Activated CD4-positive, alpha-beta memory T cell treated with anti-CD3 and anti-CD28 coated beads for 36 hours (primary cell): ENCODE data around the gene C4BPA. TPM values are rescaled to one million over a fixed set of nuclear protein-coding genes. Genes with fewer than 3 reads are reported as not detected.

Experiments
- CTCF ChIA-PET: fragments of 350-600 bp; sonication (Branson Sonifier 250); formaldehyde crosslinking; loops from one replicate; lab custom pipeline; 2021; ENCODE audit warnings: antibody characterized with exemption, inconsistent platforms; lab: Charles Lee
- POLR2A ChIA-PET: fragments of 350-600 bp; sonication (Branson Sonifier 250); formaldehyde crosslinking; loops from one replicate; lab custom pipeline; 2021; ENCODE audit warnings: antibody characterized with exemption; lab: Charles Lee
- DNase-seq: peaks from one replicate; pipeline ENCODE4 v3.0.0-alpha.2; 2020
- H3K27ac Mint-ChIP-seq: one replicate; pipeline ENCODE4 v1.8.0; 2021; ENCODE audit warnings: mixed read lengths
- H3K27me3 Mint-ChIP-seq: one replicate; pipeline ENCODE4 v1.8.0; 2021; ENCODE audit warnings: mixed read lengths
- H3K36me3 Mint-ChIP-seq: one replicate; pipeline ENCODE4 v1.8.0; 2021; ENCODE audit warnings: mixed read lengths
- H3K4me1 Mint-ChIP-seq: one replicate; pipeline ENCODE4 v1.8.0; 2021; ENCODE audit warnings: low read depth, mixed read lengths
- H3K4me3 Mint-ChIP-seq: one replicate; pipeline ENCODE4 v1.8.0; 2021; ENCODE audit warnings: mild to moderate bottlenecking, mixed read lengths
- H3K9me3 Mint-ChIP-seq: one replicate; pipeline ENCODE4 v1.8.0; 2021; ENCODE audit warnings: mixed read lengths
- intact Hi-C: fragments of 100-400 bp; cut with micrococcal nuclease; formaldehyde crosslinking; loops from one replicate; pipeline ENCODE4 v1.15.1; 2023
- total RNA-seq, 2 experiments: library from RNA; stranded (reverse); gene quantifications; one replicate each; pipeline ENCODE4 v1.2.3, GENCODE V29; 2021

C4BPA gene
- total RNA-seq: not detected

DNA sequence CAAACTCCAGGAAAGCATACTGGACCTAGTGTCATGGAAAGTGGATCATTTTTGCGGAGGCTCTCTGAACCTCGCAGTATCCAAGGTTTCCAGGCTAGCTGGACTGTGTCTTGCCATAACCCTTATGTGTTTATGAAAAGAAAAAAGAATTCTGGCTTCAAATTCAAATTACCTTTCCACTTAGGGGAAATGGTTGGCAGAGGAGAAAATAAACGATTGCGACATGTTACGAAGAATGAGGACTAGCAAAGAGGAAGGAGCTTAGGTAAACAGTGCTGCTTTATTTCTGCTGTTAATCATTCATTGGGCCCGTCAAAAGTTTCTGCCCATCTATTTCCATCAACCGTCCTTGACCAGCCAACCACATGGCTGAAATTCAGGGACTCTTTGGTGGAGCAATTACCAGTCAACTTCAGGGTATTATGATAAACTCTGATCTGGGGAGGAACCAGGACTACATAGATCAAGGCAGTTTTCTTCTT is at the start of gene C4BPA:
Gene C4BPA, plus strand, starts transcription at position 342 of the 482 bp plus-strand sequence. CDS start 8,793 bp downstream, outside the sequence.
- H3K9me3 Mint-ChIP-seq: peaks cover 4% of the 10 kb centered on the region
- H3K27me3 Mint-ChIP-seq: peaks cover 28% of the 10 kb centered on the region
- CTCF ChIA-PET: interaction anchor here (2.1 kb wide), 1 partner anchor 301 kb away, joined by 9 read pairs; no protein-coding TSS in a partner anchor
- no peak within 1 kb of the TSS for H3K27ac Mint-ChIP-seq
- POLR2A ChIA-PET: no interaction called here
- H3K4me3 Mint-ChIP-seq: no peak within 1 kb of the TSS
- no peak for DNase-seq
- no peaks in the 10 kb centered on the region for H3K36me3 Mint-ChIP-seq
- intact Hi-C loops: no loop called here
- peaks cover 4% of the 10 kb centered on the region for H3K4me1 Mint-ChIP-seq

DNA sequence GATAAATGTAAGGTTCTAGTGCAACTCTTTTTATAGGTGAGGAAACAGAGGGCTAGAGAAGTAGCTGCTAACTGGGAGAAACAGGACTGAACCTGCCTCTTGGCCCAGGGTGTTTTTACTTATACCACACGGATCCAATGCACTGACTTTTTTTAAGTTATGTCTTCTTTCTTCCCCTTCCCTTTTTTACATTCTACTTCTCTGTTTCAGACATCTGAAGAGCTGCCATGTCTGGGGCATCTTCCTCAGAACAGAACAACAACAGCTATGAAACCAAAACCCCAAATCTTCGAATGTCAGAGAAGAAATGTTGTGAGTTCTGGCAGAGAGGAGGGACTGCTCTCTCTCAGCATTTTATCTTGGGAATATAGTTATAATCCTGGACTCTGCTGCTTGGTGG is 49.5 kb upstream of the C4BPA start:
- intact Hi-C loops: loop anchor here (5.0 kb wide), 1 partner anchor 132 kb away; the partner anchor contains the start of gene FCMR
- ChIA-PET CTCF (interaction anchor here (1.5 to 1.8 kb wide), 2 partner anchors 21 to 142 kb away, joined by 3 to 6 read pairs; no protein-coding TSS in a partner anchor), POLR2A (no interaction called here)
- DNase-seq: no peak
- Mint-ChIP-seq H3K4me1 (peaks cover 27% of the 10 kb centered on the region), H3K27ac (no peak overlapping the region), H3K9me3 (no peaks in the 10 kb centered on the region), H3K4me3 (no peak overlapping the region), H3K27me3 (no peaks in the 10 kb centered on the region), H3K36me3 (no peaks in the 10 kb centered on the region)

DNA sequence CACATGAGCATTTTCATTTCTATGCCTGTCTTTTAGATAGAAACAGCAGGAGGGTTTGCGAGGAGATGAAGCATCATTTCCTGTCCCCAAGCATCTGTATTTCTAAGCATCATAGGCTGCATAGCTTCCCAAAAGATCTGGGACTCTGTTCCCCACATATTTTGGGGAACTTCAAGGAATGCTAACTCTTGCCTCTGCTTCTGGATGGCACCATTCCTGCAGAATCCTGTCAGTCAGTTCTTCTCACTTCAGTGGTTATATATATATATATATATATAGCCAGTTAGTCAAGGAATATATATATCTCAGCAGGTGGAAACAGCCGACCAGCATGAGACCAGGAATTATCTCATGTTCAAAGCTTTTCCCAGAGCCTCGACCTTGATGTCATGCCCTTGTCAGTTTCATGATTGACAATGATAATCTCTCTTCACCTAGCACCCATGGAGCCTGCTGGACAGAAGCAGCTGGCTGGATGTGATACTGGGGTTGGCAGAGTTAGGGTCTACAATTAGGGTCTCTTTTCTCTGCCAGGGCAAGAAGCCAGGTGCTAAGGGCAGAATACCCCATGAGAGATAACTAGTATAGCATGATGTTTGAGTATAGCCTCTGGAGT is 48.5 kb upstream of the C4BPA start:
- Mint-ChIP-seq H3K27ac (no peak overlapping the region), H3K4me1 (peaks cover 23% of the 10 kb centered on the region), H3K27me3 (no peaks in the 10 kb centered on the region), H3K9me3 (no peaks in the 10 kb centered on the region), H3K4me3 (no peak overlapping the region), H3K36me3 (no peaks in the 10 kb centered on the region)
- ChIA-PET CTCF (interaction anchor here (0.9 to 2.0 kb wide), 4 partner anchors 11 to 143 kb away, joined by 3 to 6 read pairs (median 4); no protein-coding TSS in a partner anchor), POLR2A (no interaction called here)
- no peak for DNase-seq
- intact Hi-C loops: no loop called here

DNA sequence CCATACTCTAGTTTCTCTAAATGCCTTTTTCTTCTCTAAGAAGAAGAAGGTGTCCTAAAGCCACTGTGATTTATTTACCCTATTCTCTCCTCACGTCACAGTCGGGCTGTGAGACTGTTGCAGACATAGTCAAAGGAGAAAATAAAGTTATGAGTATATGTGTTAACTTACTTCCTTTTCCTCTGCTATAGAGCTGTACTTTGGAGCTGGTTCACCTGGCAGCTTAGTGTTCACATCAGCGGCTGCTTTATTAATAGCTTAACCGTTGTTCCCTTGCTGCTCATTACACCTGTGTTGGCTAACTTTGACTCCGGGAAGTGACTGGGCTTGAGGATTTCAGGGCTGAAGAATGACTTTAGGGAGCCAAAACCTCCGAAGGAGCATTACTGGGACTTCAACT is 47.4 kb upstream of the C4BPA start:
- Mint-ChIP-seq H3K36me3 (no peaks in the 10 kb centered on the region), H3K4me3 (no peak overlapping the region), H3K4me1 (peaks cover 16% of the 10 kb centered on the region), H3K27ac (no peak overlapping the region), H3K27me3 (no peaks in the 10 kb centered on the region), H3K9me3 (no peaks in the 10 kb centered on the region)
- ChIA-PET CTCF (interaction anchor here (0.9 to 2.0 kb wide), 2 partner anchors 12 to 22 kb away, joined by 3 to 4 read pairs; no protein-coding TSS in a partner anchor), POLR2A (no interaction called here)
- intact Hi-C loops: no loop called here
- no peak for DNase-seq

DNA sequence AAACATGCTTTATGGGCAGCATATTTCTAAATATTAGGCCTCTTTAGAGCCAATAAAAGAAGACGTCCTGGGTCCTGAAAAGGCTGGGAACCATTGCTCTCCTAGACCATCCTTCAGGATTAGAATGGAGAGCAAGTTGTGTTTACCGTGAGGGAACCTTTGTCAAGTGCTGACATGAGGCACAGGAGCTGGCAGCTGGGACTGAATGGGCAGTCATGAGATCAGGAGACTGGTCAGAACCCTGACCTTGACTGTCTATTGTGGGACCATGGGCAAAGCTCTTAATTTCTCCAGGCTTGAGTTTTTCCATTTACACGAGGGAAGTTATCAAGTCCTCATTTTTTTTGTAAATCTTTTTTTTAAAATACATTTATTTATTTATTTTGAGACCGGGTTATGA is 45.8 kb upstream of the C4BPA start:
- CTCF ChIA-PET: no interaction called here
- no peaks in the 10 kb centered on the region for H3K9me3 Mint-ChIP-seq

DNA sequence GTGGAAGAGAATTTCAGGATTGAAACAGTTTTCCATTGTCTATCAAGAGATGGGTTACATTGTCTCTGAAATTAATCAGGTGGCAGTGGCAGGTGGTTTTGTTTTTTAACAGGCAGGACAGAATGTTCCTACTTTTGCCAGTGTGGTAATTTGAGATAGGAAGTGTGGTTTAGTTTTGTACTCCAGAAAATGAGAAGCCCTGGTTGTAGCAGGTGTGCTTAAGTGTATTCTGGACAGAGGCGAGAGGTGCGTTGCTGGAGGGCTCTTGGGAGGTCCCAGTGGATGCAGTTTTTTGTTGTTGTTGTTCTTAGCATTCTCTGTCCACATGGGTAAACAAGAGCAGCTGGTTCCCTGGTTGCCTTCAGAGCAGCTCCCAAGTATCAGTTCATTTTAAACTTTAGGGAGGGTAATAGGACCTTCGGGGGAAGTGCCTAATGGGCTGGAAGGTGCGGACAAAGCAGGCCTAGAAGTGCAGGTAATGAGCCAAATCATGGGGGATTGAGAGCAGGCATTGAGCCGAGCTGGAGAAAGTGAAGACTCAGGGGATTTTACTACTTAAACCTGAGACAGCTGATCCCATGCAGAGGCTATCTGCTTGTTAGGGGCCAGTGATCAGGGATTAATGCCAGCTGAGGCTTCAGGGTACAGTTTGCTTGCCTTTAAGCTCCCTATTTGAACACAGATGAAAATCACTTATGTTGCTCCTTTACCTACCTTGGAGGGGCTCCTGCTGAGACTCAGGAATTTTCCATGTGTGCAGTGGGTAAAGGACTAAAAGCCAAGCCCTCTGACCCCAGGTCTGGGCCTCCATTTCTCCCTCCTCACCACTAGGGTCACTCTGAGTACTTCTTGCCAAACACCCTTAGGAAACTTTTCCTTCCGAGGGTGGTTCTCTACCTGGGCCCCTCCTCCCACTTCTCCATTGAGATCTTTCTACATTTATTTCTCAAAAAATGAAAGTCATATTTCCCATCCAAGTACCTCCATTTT is 44.9 kb upstream of the C4BPA start:
- Mint-ChIP-seq H3K9me3 (no peaks in the 10 kb centered on the region), H3K4me3 (no peak overlapping the region), H3K27ac (no peak overlapping the region), H3K27me3 (no peaks in the 10 kb centered on the region), H3K4me1 (no peaks in the 10 kb centered on the region), H3K36me3 (no peaks in the 10 kb centered on the region)
- CTCF ChIA-PET: interaction anchor here (0.8 to 1.2 kb wide), 3 partner anchors 9 to 25 kb away, joined by 3 to 4 read pairs (median 3); no protein-coding TSS in a partner anchor
- POLR2A ChIA-PET: no interaction called here
- intact Hi-C loops: no loop called here
- DNase-seq: no peak

More for the DNA sequence above, 45.8 kb upstream of the C4BPA start:
- intact Hi-C loops: no loop called here
- POLR2A ChIA-PET: no interaction called here
- DNase-seq: no peak
- Mint-ChIP-seq H3K27ac (no peak overlapping the region), H3K36me3 (no peaks in the 10 kb centered on the region), H3K27me3 (no peaks in the 10 kb centered on the region), H3K4me3 (no peak overlapping the region), H3K4me1 (peaks cover 3% of the 10 kb centered on the region)

DNA sequence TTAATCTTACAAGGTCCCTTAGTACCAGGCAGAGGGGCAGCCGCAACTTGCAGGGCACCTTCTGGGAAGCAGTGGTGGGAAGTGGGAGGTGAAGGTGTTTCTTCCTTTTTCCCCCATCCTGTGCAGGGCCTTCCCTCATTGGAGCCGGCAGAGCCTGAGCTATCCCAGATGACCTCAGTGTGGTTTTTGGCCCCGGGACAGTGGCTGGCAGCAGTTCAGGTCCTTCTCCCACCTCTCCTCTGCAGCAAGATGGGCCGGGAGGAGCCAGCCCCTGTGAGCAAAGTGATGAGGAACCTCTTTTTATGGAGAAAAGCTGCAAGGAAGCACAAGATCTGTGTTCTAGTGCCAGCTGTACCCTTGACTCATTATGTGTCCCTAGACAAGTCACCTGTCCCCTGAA is 44.2 kb upstream of the C4BPA start:
- no peak overlapping the region for H3K27ac Mint-ChIP-seq
- CTCF ChIA-PET: interaction anchor here (0.8 to 1.6 kb wide), 5 partner anchors 10 to 345 kb away, joined by 3 to 7 read pairs (median 4); no protein-coding TSS in a partner anchor
- H3K9me3 Mint-ChIP-seq: no peaks in the 10 kb centered on the region
- POLR2A ChIA-PET: no interaction called here
- H3K27me3 Mint-ChIP-seq: no peaks in the 10 kb centered on the region
- no peaks in the 10 kb centered on the region for H3K36me3 Mint-ChIP-seq
- H3K4me1 Mint-ChIP-seq: no peaks in the 10 kb centered on the region
- H3K4me3 Mint-ChIP-seq: no peak overlapping the region
- intact Hi-C loops: no loop called here
- no peak for DNase-seq

DNA sequence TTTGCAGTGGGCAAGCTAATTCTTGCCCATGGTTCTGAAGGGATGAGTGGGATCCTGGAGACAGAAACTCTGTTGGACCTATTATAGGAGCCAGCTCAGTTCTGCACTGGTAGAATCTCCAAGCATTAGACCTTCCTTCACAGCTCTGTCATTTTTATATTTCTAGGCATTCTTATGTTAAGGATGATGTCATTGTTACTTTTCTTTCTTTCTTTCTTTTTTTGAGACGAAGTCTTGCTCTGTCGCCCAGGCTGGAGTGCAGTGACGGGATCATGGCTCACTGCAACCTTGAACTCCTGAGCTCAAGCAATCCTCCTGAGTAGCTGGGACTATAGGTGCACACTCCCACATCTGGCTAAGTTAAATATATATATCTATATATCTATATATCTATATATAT is 43.4 kb upstream of the C4BPA start:
- no peaks in the 10 kb centered on the region for H3K9me3 Mint-ChIP-seq
- CTCF ChIA-PET: interaction anchor here (0.8 to 1.6 kb wide), 4 partner anchors 11 to 344 kb away, joined by 3 to 7 read pairs (median 4); no protein-coding TSS in a partner anchor
- POLR2A ChIA-PET: no interaction called here
- no peak overlapping the region for H3K27ac Mint-ChIP-seq
- no peaks in the 10 kb centered on the region for H3K36me3 Mint-ChIP-seq
- DNase-seq: no peak
- intact Hi-C loops: no loop called here
- H3K4me1 Mint-ChIP-seq: no peaks in the 10 kb centered on the region
- H3K4me3 Mint-ChIP-seq: no peak overlapping the region
- no peaks in the 10 kb centered on the region for H3K27me3 Mint-ChIP-seq

DNA sequence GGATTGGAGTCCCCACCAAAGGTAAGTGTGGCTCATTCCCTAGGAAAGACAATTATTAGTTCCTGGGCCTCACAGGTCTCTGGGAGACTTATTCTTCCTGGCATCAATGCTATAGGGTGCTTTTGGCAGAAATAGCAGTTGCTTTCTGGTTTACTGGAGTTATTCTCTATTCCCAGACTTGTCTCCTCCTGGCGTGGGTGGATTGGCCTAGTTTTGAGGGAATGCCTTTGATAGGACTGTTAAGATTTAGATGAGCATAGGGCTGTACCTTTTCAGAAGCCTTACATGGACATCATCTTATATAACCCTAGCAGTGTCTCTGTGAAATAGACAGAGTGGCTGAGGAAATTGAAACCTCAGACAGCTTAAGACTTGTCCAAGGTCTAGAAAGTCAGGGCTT is 42.0 kb upstream of the C4BPA start:
- intact Hi-C loops: no loop called here
- Mint-ChIP-seq H3K4me1 (no peaks in the 10 kb centered on the region), H3K4me3 (no peak overlapping the region), H3K27me3 (no peaks in the 10 kb centered on the region), H3K27ac (no peak overlapping the region), H3K9me3 (no peaks in the 10 kb centered on the region), H3K36me3 (no peaks in the 10 kb centered on the region)
- CTCF ChIA-PET: no interaction called here
- POLR2A ChIA-PET: no interaction called here
- DNase-seq: no peak

DNA sequence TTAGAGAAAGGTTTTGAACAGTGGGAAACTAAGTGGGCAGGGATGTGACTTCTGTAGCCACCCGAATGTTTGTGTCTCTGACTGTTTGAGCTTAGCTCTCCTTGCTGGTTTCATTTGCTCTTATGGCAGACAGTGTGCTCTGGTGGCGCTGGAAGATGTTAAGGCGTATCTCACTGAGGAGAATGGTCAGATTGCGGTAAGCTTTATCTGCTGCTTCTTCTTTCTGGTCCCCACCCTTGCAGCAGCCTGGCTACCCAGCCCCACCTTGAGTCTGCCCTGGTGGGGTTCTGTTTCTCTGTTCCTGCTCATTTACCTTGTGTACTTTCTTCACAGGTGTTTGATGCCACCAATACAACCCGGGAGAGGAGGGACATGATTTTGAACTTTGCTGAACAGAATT is 41.0 kb upstream of the C4BPA start:
- no peaks in the 10 kb centered on the region for H3K9me3 Mint-ChIP-seq
- H3K27me3 Mint-ChIP-seq: no peaks in the 10 kb centered on the region
- H3K4me3 Mint-ChIP-seq: no peak overlapping the region
- intact Hi-C loops: no loop called here
- no peaks in the 10 kb centered on the region for H3K4me1 Mint-ChIP-seq
- no peak for DNase-seq
- H3K27ac Mint-ChIP-seq: no peak overlapping the region
- ChIA-PET POLR2A (no interaction called here), CTCF (no interaction called here)
- no peaks in the 10 kb centered on the region for H3K36me3 Mint-ChIP-seq

DNA sequence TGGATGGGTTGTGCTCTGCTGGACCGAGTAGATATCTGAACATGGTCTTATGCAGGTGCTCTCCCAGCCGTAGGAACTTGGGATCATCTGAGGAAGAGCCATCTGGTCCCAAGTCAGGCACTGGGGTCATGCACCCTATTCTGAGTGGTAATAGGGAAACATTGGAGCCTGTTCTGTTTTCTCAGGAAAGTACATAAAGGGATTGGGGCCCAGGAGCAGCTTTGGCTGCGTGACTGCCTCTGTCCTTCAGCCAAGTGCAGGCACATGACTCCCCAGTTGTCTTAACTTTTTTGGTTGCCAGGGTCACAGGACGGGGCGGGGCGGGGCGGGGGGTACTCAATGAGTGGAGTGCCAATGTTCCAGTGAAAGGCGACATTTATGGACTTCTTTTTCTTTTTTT is 39.5 kb upstream of the C4BPA start:
- Mint-ChIP-seq H3K4me1 (no peaks in the 10 kb centered on the region), H3K27me3 (no peaks in the 10 kb centered on the region), H3K27ac (no peak overlapping the region), H3K4me3 (no peak overlapping the region), H3K9me3 (no peaks in the 10 kb centered on the region), H3K36me3 (no peaks in the 10 kb centered on the region)
- intact Hi-C loops: no loop called here
- ChIA-PET POLR2A (no interaction called here), CTCF (no interaction called here)
- DNase-seq: no peak

DNA sequence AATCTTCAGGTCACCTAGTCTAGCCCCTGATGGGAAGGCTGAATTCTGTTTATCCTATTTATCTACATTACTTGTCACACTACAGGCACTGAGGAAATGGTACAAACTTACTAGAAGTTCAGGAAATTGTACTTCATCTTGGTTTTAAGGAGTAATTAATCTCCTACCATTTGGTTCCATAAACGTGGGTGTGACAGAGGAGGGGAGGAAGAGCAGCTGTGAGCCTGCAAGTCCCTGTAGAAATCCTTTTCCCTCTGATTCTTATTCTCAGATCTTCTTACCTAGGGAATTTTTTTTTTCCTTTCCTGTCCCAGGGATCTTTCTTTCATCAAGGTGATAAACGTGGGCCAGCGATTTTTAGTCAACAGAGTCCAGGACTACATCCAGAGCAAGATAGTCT is 36.8 kb upstream of the C4BPA start:
- no peak overlapping the region for H3K4me3 Mint-ChIP-seq
- ChIA-PET POLR2A (no interaction called here), CTCF (no interaction called here)
- no peak overlapping the region for H3K27ac Mint-ChIP-seq
- no peaks in the 10 kb centered on the region for H3K27me3 Mint-ChIP-seq
- no peak for DNase-seq
- no peaks in the 10 kb centered on the region for H3K9me3 Mint-ChIP-seq
- H3K36me3 Mint-ChIP-seq: no peaks in the 10 kb centered on the region
- peaks cover 7% of the 10 kb centered on the region for H3K4me1 Mint-ChIP-seq
- intact Hi-C loops: no loop called here
